ENCODE data around the gene SRSF5.

- TF ChIP-seq GATA2 (IDR thresholded peaks at IDR 0.05; ENCODE audit: low read depth, low read length) (no peak), GATA3 (IDR thresholded peaks at IDR 0.05; ENCODE audit: low read depth, low read length) (no peak)
Observed at GRCh38 chr14:69750495-69750894, 16.4 kb upstream of the SRSF5 start.

Measured in SH-SY5Y (cell line).